T-cell (primary cell): ENCODE data around the gene LY6G6D. TPM values are rescaled to one million over a fixed set of nuclear protein-coding genes. Genes with fewer than 3 reads are reported as not detected.

Experiments used
- ATAC-seq, 4 experiments: fragments of 200-7000 bp in 3 of 4; fragments of 150-1000 bp in 1 of 4; cut with Tn5 transposase; replicated peaks in 1 of 4; 1 replicate in 3 of 4; 2 replicates in 1 of 4; pipeline ENCODE4 v1.10.0; 2021; ENCODE audit warnings: moderate library complexity in 3 of 4, mild to moderate bottlenecking in 2 of 4, moderate number of reproducible peaks in 1 of 4
- CTCF ChIA-PET, 2 donors: fragments of 300-600 bp; sonication (Branson Sonifier 250); formaldehyde crosslinking; loops; one replicate each; lab custom pipeline; 2022; ENCODE audit warnings: antibody characterized with exemption in 2 of 2; lab: Charles Lee
- POLR2A ChIA-PET, 2 donors: fragments of 300-600 bp; sonication (Branson Sonifier 250); formaldehyde crosslinking; loops; one replicate each; lab custom pipeline; 2022; ENCODE audit warnings: antibody characterized with exemption in 2 of 2; lab: Charles Lee
- DNase-seq, 35 experiments: peaks; one replicate each; pipeline versions ENCODE4 v3.0.0 to v3.0.0-alpha.2; 2013 to 2023
- H3K27ac ChIP-seq: one replicate; pipeline ENCODE4 v1.5.1; 2013; ENCODE audit warnings: low read length
- H3K27me3 ChIP-seq, 2 experiments: replicated peaks in 1 of 2; 1 replicate in 1 of 2; 2 replicates in 1 of 2; pipeline versions ENCODE4 v1.6.1 to v1.7.0; 2013; ENCODE audit warnings: low read length in 1 of 2, mixed read lengths in 1 of 2; ENCODE audit not compliant: control insufficient read depth in 2 of 2, insufficient read depth in 2 of 2; ENCODE audit errors: extremely low read depth in 1 of 2
- H3K36me3 ChIP-seq, 2 donors: 1 replicate in 1 of 2; 2 replicates in 1 of 2; pipeline versions ENCODE4 v1.6.1 to v1.7.0; 2013; ENCODE audit warnings: low read length in 1 of 2; ENCODE audit not compliant: control insufficient read depth in 2 of 2, insufficient read depth in 1 of 2; ENCODE audit errors: extremely low read depth in 1 of 2
- H3K4me1 ChIP-seq, 2 experiments: 1 replicate in 1 of 2; 2 replicates in 1 of 2; pipeline versions ENCODE4 v1.6.1 to v1.7.0; 2013; ENCODE audit warnings: low read length in 2 of 2, mixed read lengths in 1 of 2; ENCODE audit not compliant: insufficient read depth in 2 of 2, control insufficient read depth in 1 of 2; ENCODE audit errors: extremely low read depth in 1 of 2
- H3K4me3 ChIP-seq, 2 donors: 1 replicate in 1 of 2; 2 replicates in 1 of 2; pipeline versions ENCODE4 v1.5.1 to v1.7.0; 2013; ENCODE audit warnings: mild to moderate bottlenecking in 2 of 2, low read length in 1 of 2, moderate library complexity in 1 of 2; ENCODE audit not compliant: control insufficient read depth in 1 of 2; ENCODE audit errors: extremely low read depth in 1 of 2
- H3K9me3 ChIP-seq: 2 replicates; pipeline ENCODE4 v1.7.0; 2013
- H3K27ac Mint-ChIP-seq, 2 donors: one replicate each; pipeline ENCODE4 v1.8.0; 2020 to 2021; ENCODE audit warnings: mild to moderate bottlenecking in 2 of 2, mixed read lengths in 2 of 2
- H3K27me3 Mint-ChIP-seq, 2 donors: one replicate each; pipeline ENCODE4 v1.8.0; 2021 to 2022; ENCODE audit warnings: mixed read lengths in 2 of 2
- H3K36me3 Mint-ChIP-seq: one replicate; pipeline ENCODE4 v1.8.0; 2021; ENCODE audit warnings: mixed read lengths
- H3K4me1 Mint-ChIP-seq, 3 donors: one replicate each; pipeline ENCODE4 v1.8.0; 2020 to 2022; ENCODE audit warnings: mixed read lengths in 3 of 3, mild to moderate bottlenecking in 1 of 3
- H3K4me3 Mint-ChIP-seq, 3 donors: one replicate each; pipeline ENCODE4 v1.8.0; 2020 to 2022; ENCODE audit warnings: mild to moderate bottlenecking in 3 of 3, mixed read lengths in 3 of 3, moderate library complexity in 3 of 3
- H3K9me3 Mint-ChIP-seq, 3 donors: one replicate each; pipeline ENCODE4 v1.8.0; 2020 to 2022; ENCODE audit warnings: mixed read lengths in 3 of 3
- WGBS: methylation state at CpG from one replicate; pipeline ENCODE4 v1.1.5; 2013; ENCODE audit warnings: missing lambda C conversion rate; ENCODE audit not compliant: insufficient coverage; 5-methylcytosine and 5-hydroxymethylcytosine counted together
- total RNA-seq, 35 experiments: library from RNA in 6 of 35; stranded (reverse) in 6 of 35; fragments of 120-200 nt in 1 of 35; gene quantifications; one replicate each; pipeline versions ENCODE4 v1.2.1 to v1.2.4 and lab custom pipeline; 2013 to 2026

The LY6G6D gene
- total RNA-seq, 5 donors from 2014 or later (not counting 1 experiment from before 2014, with no cell fraction given), result not detected

GRCh38 chr6:31721351-31722020, 6.3 kb downstream of the LY6G6D start, which contains the start of gene LY6G6C:
TSS of gene LY6G6C (minus strand) at chr6:31721746. CDS start at chr6:31721679, 67 bp downstream.
- Histone ChIP-seq H3K27ac (no peak within 1 kb of the TSS), H3K27me3 (no peaks in the 10 kb centered on the region), H3K9me3 (no peaks in the 10 kb centered on the region), H3K36me3 (no peaks in the 10 kb centered on the region), H3K4me3 (no peak within 1 kb of the TSS), H3K4me1 (peaks cover 4 to 12% of the 10 kb centered on the region in 2 experiments)
- no peak within 1 kb of the TSS for H3K27ac Mint-ChIP-seq
- H3K4me3 Mint-ChIP-seq, result no peak within 1 kb of the TSS
- POLR2A ChIA-PET, result interaction anchor here in 1 of 2 donors (0.5 kb wide), 1 partner anchor 21 kb away, joined by 4 read pairs; no protein-coding TSS in a partner anchor
- H3K27me3 Mint-ChIP-seq, result no peaks in the 10 kb centered on the region
- CTCF ChIA-PET, result no interaction called here
- DNase-seq (no peak), ATAC-seq (no peak)
- H3K9me3 Mint-ChIP-seq, result no peaks in the 10 kb centered on the region
- no peaks in the 10 kb centered on the region for H3K36me3 Mint-ChIP-seq
- peaks cover 16 to 18% (median 17%) of the 10 kb centered on the region in 3 donors for H3K4me1 Mint-ChIP-seq
- WGBS, result 75% methylated on average over 3 of the region's 4 CpGs

GRCh38 chr6:31722173-31722572, 7.0 kb downstream of the LY6G6D start:
- no peak for DNase-seq
- H3K9me3 Mint-ChIP-seq, result no peaks in the 10 kb centered on the region
- H3K36me3 Mint-ChIP-seq, result no peaks in the 10 kb centered on the region
- no peaks in the 10 kb centered on the region for H3K27me3 ChIP-seq
- WGBS, result 93% methylated on average over 3 of the region's 3 CpGs
- no peak overlapping the region for H3K27ac ChIP-seq
- H3K36me3 ChIP-seq, result no peaks in the 10 kb centered on the region
- peaks cover 16 to 24% (median 24%) of the 10 kb centered on the region in 3 donors for H3K4me1 Mint-ChIP-seq
- no peaks in the 10 kb centered on the region for H3K27me3 Mint-ChIP-seq
- ATAC-seq, result no peak
- ChIA-PET CTCF (no interaction called here), POLR2A (no interaction called here)
- H3K9me3 ChIP-seq, result no peaks in the 10 kb centered on the region
- H3K4me3 Mint-ChIP-seq, result no peak overlapping the region
- no peak overlapping the region for H3K27ac Mint-ChIP-seq
- peaks cover 8 to 14% of the 10 kb centered on the region in 2 experiments for H3K4me1 ChIP-seq
- no peak overlapping the region for H3K4me3 ChIP-seq

GRCh38 chr6:31723245-31723979, 8.3 kb downstream of the LY6G6D start, which contains the start of gene MPIG6B:
TSS of gene MPIG6B (plus strand) at chr6:31723373. CDS start at chr6:31723384, 11 bp downstream.
- H3K27ac ChIP-seq, result no peak within 1 kb of the TSS
- ATAC-seq (peak in 3 of 4 experiments; percentile 38 to 61 (median 43)), DNase-seq (peak in 1 of 35 experiments; percentile 18)
- no peak within 1 kb of the TSS for H3K4me3 Mint-ChIP-seq
- H3K27ac Mint-ChIP-seq, result peak within 1 kb of the TSS in 1 of 2 donors; percentile 64
- no peaks in the 10 kb centered on the region for H3K27me3 ChIP-seq
- no peaks in the 10 kb centered on the region for H3K27me3 Mint-ChIP-seq
- peak within 1 kb of the TSS in 1 of 2 donors; percentile 33 for H3K4me3 ChIP-seq
- peaks cover 13 to 27% of the 10 kb centered on the region in 2 experiments for H3K4me1 ChIP-seq
- H3K4me1 Mint-ChIP-seq, result peaks cover 24 to 33% (median 32%) of the 10 kb centered on the region in 3 donors
- no peaks in the 10 kb centered on the region for H3K9me3 ChIP-seq
- H3K36me3 Mint-ChIP-seq, result no peaks in the 10 kb centered on the region
- POLR2A ChIA-PET, result interaction anchor here in 1 of 2 donors (0.6 kb wide), 1 partner anchor 126 kb away, joined by 9 read pairs; no protein-coding TSS in a partner anchor
- CTCF ChIA-PET, result no interaction called here
- WGBS, result 76% methylated on average over 32 of the region's 46 CpGs
- H3K9me3 Mint-ChIP-seq, result no peaks in the 10 kb centered on the region
- no peaks in the 10 kb centered on the region for H3K36me3 ChIP-seq

- POLR2A ChIA-PET, result interaction anchor here in 1 of 2 donors (0.6 kb wide), 1 partner anchor 83 kb away, joined by 3 read pairs; no protein-coding TSS in a partner anchor
- no peak overlapping the region for H3K4me3 ChIP-seq
- no peak overlapping the region for H3K27ac Mint-ChIP-seq
Observed at GRCh38 chr6:31723980-31724691, 9.0 kb downstream of the LY6G6D start.

GRCh38 chr6:31725502-31726350, 10.6 kb downstream of the LY6G6D start:
- POLR2A ChIA-PET, result no interaction called here
- Mint-ChIP-seq H3K4me1 (peaks cover 41 to 54% (median 52%) of the 10 kb centered on the region in 3 donors), H3K27ac (peak overlapping the region; percentile 16 to 46), H3K36me3 (no peaks in the 10 kb centered on the region), H3K27me3 (no peaks in the 10 kb centered on the region), H3K4me3 (no peak overlapping the region), H3K9me3 (no peaks in the 10 kb centered on the region)
- ATAC-seq (no peak), DNase-seq (no peak)
- H3K9me3 ChIP-seq, result no peaks in the 10 kb centered on the region
- H3K27me3 ChIP-seq, result no peaks in the 10 kb centered on the region
- CTCF ChIA-PET, result interaction anchor here (0.5 to 0.7 kb wide), 3 partner anchors 16 to 247 kb away, joined by 3 to 5 read pairs (median 5); partner anchors contain the start of gene EHMT2 (in 1 of the 2)
- H3K27ac ChIP-seq, result no peak overlapping the region
- H3K4me1 ChIP-seq, result peaks cover 13 to 50% of the 10 kb centered on the region in 2 experiments
- peaks cover 0 to 3% of the 10 kb centered on the region in 2 donors for H3K36me3 ChIP-seq
- H3K4me3 ChIP-seq, result no peak overlapping the region
- 60% methylated on average over 5 of the region's 12 CpGs for WGBS

More at GRCh38 chr6:31723980-31724691, 9.0 kb downstream of the LY6G6D start:
- Histone ChIP-seq H3K27ac (no peak overlapping the region), H3K9me3 (no peaks in the 10 kb centered on the region), H3K27me3 (no peaks in the 10 kb centered on the region), H3K36me3 (no peaks in the 10 kb centered on the region), H3K4me1 (peaks cover 13 to 34% of the 10 kb centered on the region in 2 experiments)
- WGBS, result 93% methylated on average over 23 of the region's 25 CpGs
- peaks cover 32 to 40% (median 39%) of the 10 kb centered on the region in 3 donors for H3K4me1 Mint-ChIP-seq
- H3K36me3 Mint-ChIP-seq, result no peaks in the 10 kb centered on the region
- ATAC-seq (no peak), DNase-seq (no peak)
- H3K9me3 Mint-ChIP-seq, result no peaks in the 10 kb centered on the region
- no peaks in the 10 kb centered on the region for H3K27me3 Mint-ChIP-seq
- CTCF ChIA-PET, result no interaction called here
- H3K4me3 Mint-ChIP-seq, result no peak overlapping the region
